GM19467 (cell line): Measurements from ENCODE around the gene IFNGR1.

Source experiments
- ATAC-seq: cut with Tn5 transposase; IDR thresholded peaks from one replicate; pipeline ENCODE4 v1.9.1; 2021; ENCODE audit warnings: mild to moderate bottlenecking, moderate library complexity; ENCODE audit not compliant: unreplicated experiment

IFNGR1 gene

DNA sequence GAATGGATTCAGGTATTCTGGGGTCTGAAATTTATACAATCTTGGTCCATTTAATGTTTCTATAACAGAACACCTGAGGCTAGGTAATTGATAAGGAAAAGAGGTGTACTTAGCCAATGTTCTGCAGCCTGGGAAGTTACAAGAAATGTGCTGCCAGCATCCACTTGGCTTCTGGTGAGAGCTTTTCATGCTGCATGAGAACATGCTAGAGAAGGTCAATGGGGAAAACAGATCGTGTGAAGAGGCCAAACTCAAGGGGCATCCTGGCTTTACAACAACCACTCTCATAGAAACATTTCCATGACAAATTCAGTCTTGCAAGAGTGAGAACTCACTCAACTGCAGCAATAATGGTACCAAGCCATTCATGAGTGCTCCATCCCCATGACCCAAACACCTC, 62.5 kb downstream of the IFNGR1 start:
- no peak for ATAC-seq

GRCh38 chr6:137155830-137156229, 63.4 kb downstream of the IFNGR1 start:
- no peak for ATAC-seq

DNA sequence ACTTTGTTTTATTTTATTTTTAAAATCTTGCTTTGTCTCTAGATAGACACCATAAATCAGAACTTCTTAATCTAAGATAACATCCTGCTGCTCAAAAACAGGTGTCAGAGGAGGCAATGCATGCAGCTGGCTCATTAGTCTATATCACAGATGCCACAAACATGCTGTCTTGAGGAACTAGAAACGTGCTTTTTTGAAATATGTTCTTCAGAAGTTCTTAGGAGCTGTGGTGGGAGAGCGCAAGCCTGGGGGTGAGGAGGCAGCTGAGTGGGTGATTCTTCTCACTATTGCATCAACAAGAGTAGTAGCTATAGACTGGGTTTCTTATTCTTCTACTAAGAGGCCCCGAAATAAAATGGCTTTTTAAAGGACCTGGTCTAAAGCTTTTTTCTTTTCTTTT, 69.1 kb downstream of the IFNGR1 start:
- ATAC-seq, result no peak

DNA sequence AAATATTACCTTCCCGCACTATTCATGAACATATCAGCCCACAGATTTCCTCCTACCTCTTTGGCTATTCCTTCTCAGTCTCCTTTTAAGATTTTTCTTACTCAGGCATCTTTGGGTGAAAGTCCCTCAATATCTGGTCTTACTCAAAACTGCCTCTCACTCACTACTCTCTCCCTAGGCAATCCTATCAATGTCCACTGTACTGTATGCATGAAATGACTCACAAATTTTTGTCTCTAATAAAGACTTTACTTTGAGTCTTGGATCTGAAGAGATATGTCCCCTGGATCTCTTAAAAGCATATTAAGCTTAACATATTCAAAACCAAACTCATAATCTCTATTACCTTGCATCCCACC, 70.2 kb downstream of the IFNGR1 start:
- ATAC-seq, result no peak

- ATAC-seq, result no peak
Observed at GRCh38 chr6:137148306-137149034, 70.7 kb downstream of the IFNGR1 start.
